ENCODE measurements around the gene MND1. TPM values are rescaled to one million over a fixed set of nuclear protein-coding genes. Genes with fewer than 3 reads are reported as not detected.

The MND1 gene
- total and polyA plus RNA-seq, 8 donors, result 2.3 to 19.2 (median 10.0) TPM

- Histone ChIP-seq H3K27ac (no peak overlapping the region), H3K4me1 (peaks cover 0 to 9% of the 10 kb centered on the region in 2 donors), H3K9me3 (no peaks in the 10 kb centered on the region), H3K36me3 (no peaks in the 10 kb centered on the region), H3K4me3 (no peak overlapping the region), H3K27me3 (no peaks in the 10 kb centered on the region)
- TF ChIP-seq, protein P1, sequence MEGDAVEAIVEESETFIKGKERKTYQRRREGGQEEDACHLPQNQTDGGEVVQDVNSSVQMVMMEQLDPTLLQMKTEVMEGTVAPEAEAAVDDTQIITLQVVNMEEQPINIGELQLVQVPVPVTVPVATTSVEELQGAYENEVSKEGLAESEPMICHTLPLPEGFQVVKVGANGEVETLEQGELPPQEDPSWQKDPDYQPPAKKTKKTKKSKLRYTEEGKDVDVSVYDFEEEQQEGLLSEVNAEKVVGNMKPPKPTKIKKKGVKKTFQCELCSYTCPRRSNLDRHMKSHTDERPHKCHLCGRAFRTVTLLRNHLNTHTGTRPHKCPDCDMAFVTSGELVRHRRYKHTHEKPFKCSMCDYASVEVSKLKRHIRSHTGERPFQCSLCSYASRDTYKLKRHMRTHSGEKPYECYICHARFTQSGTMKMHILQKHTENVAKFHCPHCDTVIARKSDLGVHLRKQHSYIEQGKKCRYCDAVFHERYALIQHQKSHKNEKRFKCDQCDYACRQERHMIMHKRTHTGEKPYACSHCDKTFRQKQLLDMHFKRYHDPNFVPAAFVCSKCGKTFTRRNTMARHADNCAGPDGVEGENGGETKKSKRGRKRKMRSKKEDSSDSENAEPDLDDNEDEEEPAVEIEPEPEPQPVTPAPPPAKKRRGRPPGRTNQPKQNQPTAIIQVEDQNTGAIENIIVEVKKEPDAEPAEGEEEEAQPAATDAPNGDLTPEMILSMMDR (IDR thresholded peaks at IDR 0.05), result no peak
- intact Hi-C loops (cut with DNase I), result loop anchor here in 1 of 2 donors (10.0 kb wide), 2 partner anchors 94 to 136 kb away; partner anchors contain the start of gene MND1
- no peak for DNase-seq
- no peak for ATAC-seq
These were observed 94.6 kb downstream of the MND1 start for GRCh38 chr4:153438916-153439756.

GRCh38 chr4:153439831-153440230 is 95.3 kb downstream of the MND1 start:
- DNase-seq, result no peak
- H3K4me3 ChIP-seq, result no peak overlapping the region
- ATAC-seq, result no peak
- H3K4me1 ChIP-seq, result peaks cover 0 to 6% of the 10 kb centered on the region in 2 donors
- no peak overlapping the region for H3K27ac ChIP-seq
- H3K27me3 ChIP-seq, result no peaks in the 10 kb centered on the region
- intact Hi-C loops (cut with DNase I), result loop anchor here in 1 of 2 donors (10.0 kb wide), 2 partner anchors 95 to 135 kb away; partner anchors contain the start of gene MND1
- H3K9me3 ChIP-seq, result no peaks in the 10 kb centered on the region
- TF ChIP-seq, protein P1 (IDR thresholded peaks at IDR 0.05), result no peak
- no peaks in the 10 kb centered on the region for H3K36me3 ChIP-seq

GRCh38 chr4:153440475-153440874 is 96.0 kb downstream of the MND1 start:
- no peak for DNase-seq
- H3K4me1 ChIP-seq, result peaks cover 0 to 6% of the 10 kb centered on the region in 2 donors
- no peaks in the 10 kb centered on the region for H3K36me3 ChIP-seq
- H3K27ac ChIP-seq, result no peak overlapping the region
- no peaks in the 10 kb centered on the region for H3K9me3 ChIP-seq
- TF ChIP-seq, protein P1 (IDR thresholded peaks at IDR 0.05), result no peak
- intact Hi-C loops (cut with DNase I), result no loop called here
- H3K27me3 ChIP-seq, result no peaks in the 10 kb centered on the region
- ATAC-seq, result no peak
- no peak overlapping the region for H3K4me3 ChIP-seq

- Histone ChIP-seq H3K36me3 (no peaks in the 10 kb centered on the region), H3K4me1 (peaks cover 0 to 30% of the 10 kb centered on the region in 2 donors), H3K4me3 (no peak overlapping the region), H3K27me3 (no peaks in the 10 kb centered on the region), H3K9me3 (no peaks in the 10 kb centered on the region), H3K27ac (peak overlapping the region in 1 of 2 donors; percentile 24)
- ATAC-seq (peak; percentile 47), DNase-seq (peak in 2 of 4 donors; percentile 48 to 68)
- intact Hi-C loops (cut with DNase I), result no loop called here
- TF ChIP-seq, protein P1 (IDR thresholded peaks at IDR 0.05), result no peak
These were observed 102.9 kb downstream of the MND1 start for GRCh38 chr4:153447175-153447905.

Data from left lung (tissue), 10 donors.